Large intestine (tissue), 12 donors: ENCODE results near the gene ANKRD36C. TPM values are rescaled to one million over a fixed set of nuclear protein-coding genes. Genes with fewer than 3 reads are reported as not detected.
"Not testable (repeated sequence)": the region's sequence is repeated elsewhere in the genome, so short reads cannot be mapped to it uniquely, and the experiment has no call there.

Experiments
- DNase-seq, 2 donors: peaks; one replicate each; pipeline versions ENCODE4 v3.0.0 to v3.0.0-alpha.2; 2013
- H3K27ac ChIP-seq: one replicate; pipeline ENCODE4 v1.5.1; 2013; ENCODE audit warnings: low read length
- H3K27me3 ChIP-seq: 2 replicates; pipeline ENCODE4 v1.6.1; 2013; ENCODE audit warnings: low read length; ENCODE audit not compliant: control insufficient read depth, insufficient read depth
- H3K36me3 ChIP-seq: 2 replicates; pipeline ENCODE4 v1.6.1; 2013; ENCODE audit warnings: low read length; ENCODE audit not compliant: control insufficient read depth, insufficient read depth
- H3K4me1 ChIP-seq: one replicate; pipeline ENCODE4 v1.6.1; 2013; ENCODE audit warnings: low read length; ENCODE audit not compliant: control insufficient read depth, insufficient read depth
- H3K4me3 ChIP-seq: one replicate; pipeline ENCODE4 v1.5.1; 2013; ENCODE audit warnings: low read length
- H3K9me3 ChIP-seq: one replicate; pipeline ENCODE4 v1.6.1; 2013; ENCODE audit warnings: mild to moderate bottlenecking, low read depth, low read length, moderate library complexity; ENCODE audit not compliant: control insufficient read depth
- WGBS: methylation state at CpG from one replicate; pipeline ENCODE4 v1.1.5; 2013; ENCODE audit warnings: low lambda C conversion rate; ENCODE audit not compliant: insufficient coverage; 5-methylcytosine and 5-hydroxymethylcytosine counted together
- long read RNA-seq, 11 donors: transcript quantifications; one replicate each; lab custom pipeline, GENCODE V29; 2026
- polyA plus RNA-seq: library from polyadenylated mRNA; unstranded; fragments of 120-200 nt; gene quantifications from one replicate; pipeline ENCODE4 v1.2.1, GENCODE V29; 2013

ANKRD36C gene
- polyA plus RNA-seq, result 6.1 TPM
- long read RNA-seq, donor 1, partial matches to known transcripts, result 8 of 8 reads
- long read RNA-seq, donor 1, other reads (novel, unspliced or antisense), result 0 of 8 reads
- long read RNA-seq, donor 2, result 0 reads
- long read RNA-seq, donor 3, result 0 reads
- long read RNA-seq, donor 4, result 0 reads
- long read RNA-seq, donor 5, result 0 reads
- long read RNA-seq, donor 6, result 0 reads
- long read RNA-seq, donor 7, result 0 reads
- long read RNA-seq, donor 8, partial matches to known transcripts, result 0 of 1 reads
- long read RNA-seq, donor 8, other reads (novel, unspliced or antisense), result 0 of 1 reads
- long read RNA-seq, donor 9, result 0 reads
- long read RNA-seq, donor 10, result 0 reads
- long read RNA-seq, donor 11, result 0 reads

DNA sequence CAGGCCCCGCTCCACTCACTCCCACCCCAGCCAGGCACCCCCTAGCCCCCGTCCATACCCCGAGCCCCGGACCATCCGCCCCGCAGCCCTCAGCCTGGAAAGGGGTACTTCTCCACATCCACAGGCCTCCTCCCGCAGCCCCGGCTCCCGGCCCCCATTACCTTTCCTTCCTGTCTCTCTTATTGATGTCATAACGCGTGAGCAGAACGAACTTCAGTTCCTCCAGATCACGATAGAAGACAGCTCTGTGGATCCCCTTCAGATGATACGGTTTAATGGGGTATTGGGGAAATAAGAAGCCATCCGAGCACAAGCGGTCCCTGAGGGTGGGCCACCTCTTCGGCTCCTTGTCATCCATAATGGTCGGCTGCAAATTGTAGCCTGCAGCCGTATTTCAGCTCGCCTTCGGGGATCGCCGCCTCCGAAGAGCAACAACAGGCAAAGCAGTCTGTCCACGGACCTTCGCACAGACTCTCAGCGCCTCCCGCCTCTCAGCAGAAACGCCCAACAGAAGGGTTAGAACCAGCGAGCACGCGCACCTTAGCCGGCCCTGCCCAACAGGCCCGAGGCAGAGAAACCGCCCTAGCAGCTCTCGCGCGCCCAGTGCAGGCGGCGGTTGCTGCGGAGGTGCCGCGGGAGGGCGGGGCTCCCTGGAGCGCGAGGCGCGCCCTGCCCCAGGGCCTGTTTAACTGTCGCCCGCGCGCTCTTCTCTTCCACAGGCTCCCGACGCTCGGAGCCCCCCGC lies at the start of gene ANKRD36C:
Gene ANKRD36C, minus strand, starts transcription at position 474 of the 744 bp plus-strand sequence. Its CDS starts 116 bp downstream, at position 358.
- no CpG with 5 or more reads among the region's 56 CpGs for WGBS
- Histone ChIP-seq H3K27ac (peak within 1 kb of the TSS; percentile 92), H3K4me3 (peak within 1 kb of the TSS; percentile 65)
- not testable (repeated sequence) for H3K4me1 ChIP-seq, H3K36me3 ChIP-seq, H3K27me3 ChIP-seq, H3K9me3 ChIP-seq
- DNase-seq, result peak; percentile 19 to 76

- H3K27ac ChIP-seq, H3K36me3 ChIP-seq, H3K9me3 ChIP-seq, H3K4me1 ChIP-seq, H3K4me3 ChIP-seq, H3K27me3 ChIP-seq, DNase-seq: not testable (repeated sequence)
- no CpG with 5 or more reads among the region's 14 CpGs for WGBS
Observed at GRCh38 chr2:96035554-96035953, 43.9 kb upstream of the ANKRD36C start.

GRCh38 chr2:96034792-96035191 lies 43.2 kb upstream of the ANKRD36C start, which contains the start of gene GPAT2:
Gene GPAT2 (minus strand): TSS chr2:96034916. CDS start chr2:96032359, 2,557 bp downstream.
- not testable (repeated sequence) for H3K4me3 ChIP-seq, H3K27ac ChIP-seq, H3K27me3 ChIP-seq, H3K4me1 ChIP-seq, H3K9me3 ChIP-seq, H3K36me3 ChIP-seq, DNase-seq
- WGBS, result no CpG with 5 or more reads among the region's 34 CpGs

DNA sequence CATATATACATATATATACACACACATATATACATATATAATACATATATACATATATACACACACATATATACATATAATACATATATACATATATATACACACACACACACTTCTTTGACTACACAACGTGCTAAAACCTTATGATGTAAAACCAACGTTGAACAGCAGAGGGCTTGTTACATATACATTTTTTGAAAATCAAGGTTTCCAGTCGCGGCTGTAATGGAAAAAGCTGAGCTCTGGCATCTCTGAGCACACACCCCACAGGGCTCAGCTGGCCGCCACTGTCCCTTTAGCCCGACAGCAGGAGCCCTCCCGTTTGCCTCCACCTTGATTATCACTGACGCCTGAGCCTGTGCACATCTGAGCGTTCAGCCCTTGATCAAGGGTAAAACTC lies 42.4 kb upstream of the ANKRD36C start:
- H3K27me3 ChIP-seq, H3K4me3 ChIP-seq, H3K36me3 ChIP-seq, DNase-seq, H3K4me1 ChIP-seq, H3K27ac ChIP-seq, H3K9me3 ChIP-seq: not testable (repeated sequence)
- no CpG with 5 or more reads among the region's 9 CpGs for WGBS

GRCh38 chr2:96027725-96028325 lies 36.2 kb upstream of the ANKRD36C start:
- not testable (repeated sequence) for H3K27me3 ChIP-seq, H3K4me3 ChIP-seq, H3K9me3 ChIP-seq, H3K4me1 ChIP-seq, H3K27ac ChIP-seq, DNase-seq, H3K36me3 ChIP-seq
- WGBS, result no CpG with 5 or more reads among the region's 16 CpGs

DNA sequence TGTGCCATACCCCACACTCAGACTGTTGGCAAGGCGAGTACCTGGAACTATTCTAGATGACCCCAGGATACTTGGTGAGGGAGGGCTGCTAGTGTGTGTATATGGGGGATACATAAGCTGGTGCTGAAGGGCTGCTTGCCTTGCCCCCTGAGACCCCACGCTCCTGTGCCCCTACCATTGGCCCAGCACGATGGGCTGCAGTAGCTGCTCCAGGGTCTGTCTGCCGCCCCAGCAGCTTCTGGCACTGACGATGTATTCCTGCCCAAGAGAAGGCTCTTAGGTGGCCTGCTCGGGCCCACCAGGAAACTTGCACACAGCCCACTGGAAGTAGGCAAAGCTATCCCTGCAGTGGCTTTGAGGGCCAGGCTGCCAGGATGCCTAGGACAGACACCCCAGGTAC lies 34.1 kb upstream of the ANKRD36C start:
- not testable (repeated sequence) for H3K4me3 ChIP-seq, H3K27ac ChIP-seq, H3K4me1 ChIP-seq, H3K27me3 ChIP-seq, H3K9me3 ChIP-seq, H3K36me3 ChIP-seq, DNase-seq
- no CpG with 5 or more reads among the region's 6 CpGs for WGBS

DNA sequence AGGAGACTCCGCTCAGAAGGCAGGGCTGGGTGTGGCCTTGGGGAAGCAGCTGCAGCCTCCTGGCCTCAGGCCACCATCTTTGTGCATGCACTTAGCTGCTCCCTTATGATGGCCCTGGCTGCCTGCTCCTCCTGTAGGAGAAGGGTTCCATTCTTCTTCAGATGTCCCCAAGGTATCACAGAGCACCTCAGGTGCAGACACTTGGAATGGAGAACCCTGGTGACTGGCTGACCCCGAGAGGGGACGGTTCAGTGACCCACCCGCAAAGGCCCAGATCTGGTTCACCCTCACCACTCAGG lies 33.5 kb upstream of the ANKRD36C start:
- Histone ChIP-seq H3K4me3 (no peak overlapping the region), H3K9me3 (no peaks in the 10 kb centered on the region), H3K4me1 (no peaks in the 10 kb centered on the region), H3K27ac (no peak overlapping the region), H3K27me3 (no peaks in the 10 kb centered on the region), H3K36me3 (no peaks in the 10 kb centered on the region)
- DNase-seq, result no peak
- no CpG with 5 or more reads among the region's 4 CpGs for WGBS

DNA sequence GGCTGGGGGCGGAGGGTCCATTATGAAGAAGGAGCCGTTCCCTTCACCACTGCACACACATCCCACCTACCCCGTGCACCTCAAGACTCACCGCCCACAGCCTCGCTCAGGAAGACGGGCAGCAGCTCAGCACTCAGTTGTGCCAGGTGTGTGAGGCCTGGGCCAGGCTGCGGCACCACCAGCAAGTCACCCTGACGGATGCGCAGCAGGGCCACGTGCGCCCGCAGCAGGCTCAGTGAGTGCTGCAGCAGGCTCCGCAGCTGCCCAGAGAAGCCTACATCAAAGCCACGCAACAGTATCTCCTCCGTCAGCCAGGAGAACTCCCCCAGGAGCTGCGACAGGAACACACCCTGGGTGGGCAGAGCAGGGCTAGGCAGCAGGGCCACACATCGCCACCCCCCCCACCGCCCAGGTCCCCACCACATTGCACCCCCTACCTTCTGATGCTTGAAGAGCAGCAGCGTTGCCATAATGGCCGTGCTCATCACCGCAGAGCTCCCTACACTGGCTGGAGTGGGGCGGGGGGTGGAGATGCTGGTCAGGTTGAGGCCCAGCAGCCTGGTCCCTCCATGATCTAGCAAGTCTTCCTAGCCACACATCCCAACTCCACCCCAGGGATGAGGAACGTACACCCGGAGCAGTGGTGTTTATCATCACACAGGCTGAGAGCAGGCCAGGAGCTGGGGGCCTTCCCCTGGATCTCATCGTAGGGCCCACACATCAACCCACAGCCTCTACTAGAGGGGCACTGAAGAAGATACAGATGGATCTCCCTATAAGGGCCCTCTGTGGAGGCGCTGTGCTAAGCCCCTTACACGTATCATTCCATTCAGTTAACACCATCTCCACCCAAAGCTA lies 32.9 kb upstream of the ANKRD36C start:
- no CpG with 5 or more reads among the region's 27 CpGs for WGBS
- Histone ChIP-seq H3K9me3 (no peaks in the 10 kb centered on the region), H3K27me3 (no peaks in the 10 kb centered on the region), H3K27ac (no peak overlapping the region), H3K4me1 (no peaks in the 10 kb centered on the region), H3K36me3 (no peaks in the 10 kb centered on the region), H3K4me3 (no peak overlapping the region)
- no peak for DNase-seq

DNA sequence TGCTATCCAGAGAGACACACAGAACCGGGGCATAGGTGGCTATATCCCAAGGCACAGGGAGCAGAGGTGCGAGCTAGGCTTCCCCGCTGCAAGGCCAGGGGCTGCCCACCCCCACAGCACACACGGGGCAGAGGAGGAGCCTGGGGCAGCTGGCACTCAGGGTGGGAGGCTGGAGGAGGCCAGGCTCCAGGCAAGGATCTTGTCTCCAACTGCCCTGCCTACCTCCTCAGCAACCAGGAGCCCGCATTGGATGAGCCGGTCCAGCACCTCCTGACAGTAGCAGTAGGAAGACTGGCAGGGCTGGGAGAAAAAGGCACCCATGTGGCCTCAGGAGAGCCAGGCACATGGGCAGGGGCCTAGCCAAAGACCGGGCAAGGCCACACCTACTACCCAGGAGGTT lies 32.1 kb upstream of the ANKRD36C start:
- H3K27ac ChIP-seq, H3K4me1 ChIP-seq, H3K9me3 ChIP-seq, DNase-seq, H3K4me3 ChIP-seq, H3K27me3 ChIP-seq, H3K36me3 ChIP-seq: not testable (repeated sequence)
- WGBS, result no CpG with 5 or more reads among the region's 7 CpGs
